GM12873 (cell line): ENCODE results near the gene ROGDI.

Experiments
- TF ChIP-seq, protein P1 (sequence below): IDR thresholded peaks from 2 replicates; pipeline ENCODE4 v1.5.1; 2012; ENCODE audit warnings: low read depth, mild to moderate bottlenecking, moderate library complexity, low read length, control low read depth; ENCODE audit not compliant: insufficient read depth; ENCODE audit errors: missing control alignments

Gene ROGDI

DNA sequence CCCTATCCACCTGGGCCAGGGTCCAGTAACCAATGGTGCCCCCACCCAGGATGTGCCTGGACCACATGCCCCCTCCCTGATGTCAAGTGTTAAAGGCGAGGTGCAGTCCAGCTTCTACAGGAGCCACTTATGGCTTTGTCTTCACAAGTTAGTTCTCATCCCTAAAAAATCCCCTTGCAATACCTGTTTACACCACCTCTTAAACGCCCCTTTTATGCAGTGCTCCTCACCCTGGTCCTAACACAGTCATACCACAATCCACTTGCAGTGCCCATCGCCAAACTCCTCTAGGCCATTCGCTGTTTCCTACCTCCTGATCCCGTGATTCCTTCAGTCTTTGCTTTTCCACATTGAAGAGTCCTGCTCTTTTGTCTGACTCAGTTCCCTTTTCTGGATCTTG, 37.5 kb upstream of the ROGDI start:
- TF ChIP-seq, protein P1, sequence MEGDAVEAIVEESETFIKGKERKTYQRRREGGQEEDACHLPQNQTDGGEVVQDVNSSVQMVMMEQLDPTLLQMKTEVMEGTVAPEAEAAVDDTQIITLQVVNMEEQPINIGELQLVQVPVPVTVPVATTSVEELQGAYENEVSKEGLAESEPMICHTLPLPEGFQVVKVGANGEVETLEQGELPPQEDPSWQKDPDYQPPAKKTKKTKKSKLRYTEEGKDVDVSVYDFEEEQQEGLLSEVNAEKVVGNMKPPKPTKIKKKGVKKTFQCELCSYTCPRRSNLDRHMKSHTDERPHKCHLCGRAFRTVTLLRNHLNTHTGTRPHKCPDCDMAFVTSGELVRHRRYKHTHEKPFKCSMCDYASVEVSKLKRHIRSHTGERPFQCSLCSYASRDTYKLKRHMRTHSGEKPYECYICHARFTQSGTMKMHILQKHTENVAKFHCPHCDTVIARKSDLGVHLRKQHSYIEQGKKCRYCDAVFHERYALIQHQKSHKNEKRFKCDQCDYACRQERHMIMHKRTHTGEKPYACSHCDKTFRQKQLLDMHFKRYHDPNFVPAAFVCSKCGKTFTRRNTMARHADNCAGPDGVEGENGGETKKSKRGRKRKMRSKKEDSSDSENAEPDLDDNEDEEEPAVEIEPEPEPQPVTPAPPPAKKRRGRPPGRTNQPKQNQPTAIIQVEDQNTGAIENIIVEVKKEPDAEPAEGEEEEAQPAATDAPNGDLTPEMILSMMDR = peak; percentile 10

DNA sequence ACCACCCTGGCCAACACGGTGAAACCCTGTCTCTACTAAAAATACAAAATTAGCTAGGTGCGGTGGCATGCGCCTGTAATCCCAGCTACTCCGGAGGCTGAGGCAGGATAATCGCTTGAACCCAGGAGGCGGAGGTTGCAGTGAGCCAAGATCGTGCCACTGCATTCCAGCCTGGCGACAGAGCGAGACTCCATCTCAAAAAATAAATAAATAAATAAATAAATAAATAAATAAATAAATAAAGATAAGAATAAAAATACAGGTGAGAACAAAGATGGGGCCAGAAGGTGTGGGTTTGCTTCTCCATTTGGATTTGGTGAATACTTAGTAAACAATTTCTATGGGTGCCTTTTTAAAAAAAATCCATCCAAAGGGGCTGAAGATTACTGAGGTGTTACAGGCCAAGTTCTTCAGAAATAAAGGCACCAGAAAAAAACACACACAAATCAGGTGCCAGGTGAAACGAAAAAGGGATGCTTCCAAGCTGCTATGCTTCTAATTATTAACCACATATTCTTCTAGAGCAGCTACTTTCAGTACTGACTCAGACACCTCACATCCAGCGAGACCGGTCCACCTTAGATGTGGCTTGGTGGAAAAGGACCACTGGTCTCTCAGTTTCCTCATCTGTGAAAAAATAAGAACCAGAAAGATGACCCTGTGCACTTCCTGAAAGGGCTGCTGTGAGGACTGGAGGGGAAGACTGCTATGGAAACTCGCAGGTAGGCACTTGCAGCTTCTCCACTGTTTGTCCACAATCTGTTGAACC, 35.5 kb upstream of the ROGDI start:
- TF ChIP-seq, protein P1 = no peak

DNA sequence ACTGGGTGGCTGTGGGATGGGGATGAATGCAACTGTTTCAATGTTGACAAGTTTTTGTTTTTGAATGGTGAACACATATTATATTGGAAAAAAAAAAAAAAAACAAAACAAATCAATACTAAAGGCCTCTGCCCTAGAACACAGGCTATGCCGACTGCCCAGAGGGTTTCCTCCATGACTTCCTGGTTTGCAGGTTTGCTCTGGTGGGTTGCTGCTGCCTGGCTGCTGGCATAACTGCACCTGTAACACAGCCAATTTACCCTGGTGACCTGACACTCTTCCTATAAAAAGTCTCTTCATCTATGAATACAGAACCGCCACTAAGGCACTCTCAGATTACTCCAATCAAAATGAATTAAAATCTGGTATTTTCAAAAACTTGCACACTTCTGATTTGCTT, 34.3 kb upstream of the ROGDI start:
- TF ChIP-seq, protein P1 = no peak

DNA sequence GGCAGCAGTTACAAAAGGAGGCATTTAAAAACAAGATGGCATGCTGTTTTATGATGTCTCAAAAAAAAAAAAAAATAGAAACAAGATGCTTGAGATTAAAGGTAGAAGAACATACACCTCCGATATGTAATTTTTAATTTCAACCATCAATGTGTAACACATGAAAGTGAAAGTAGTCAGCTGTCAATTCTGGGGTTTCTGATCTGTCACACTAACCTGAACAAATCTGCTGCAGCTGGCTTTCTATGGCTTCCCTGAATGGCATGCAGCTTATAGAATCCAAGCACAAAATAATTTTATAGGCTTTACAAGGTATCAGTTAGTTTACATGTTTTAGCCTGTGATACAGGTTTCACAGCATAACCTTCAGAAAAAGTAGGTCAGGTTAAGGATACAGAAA, 31.2 kb upstream of the ROGDI start:
- TF ChIP-seq, protein P1 = no peak

DNA sequence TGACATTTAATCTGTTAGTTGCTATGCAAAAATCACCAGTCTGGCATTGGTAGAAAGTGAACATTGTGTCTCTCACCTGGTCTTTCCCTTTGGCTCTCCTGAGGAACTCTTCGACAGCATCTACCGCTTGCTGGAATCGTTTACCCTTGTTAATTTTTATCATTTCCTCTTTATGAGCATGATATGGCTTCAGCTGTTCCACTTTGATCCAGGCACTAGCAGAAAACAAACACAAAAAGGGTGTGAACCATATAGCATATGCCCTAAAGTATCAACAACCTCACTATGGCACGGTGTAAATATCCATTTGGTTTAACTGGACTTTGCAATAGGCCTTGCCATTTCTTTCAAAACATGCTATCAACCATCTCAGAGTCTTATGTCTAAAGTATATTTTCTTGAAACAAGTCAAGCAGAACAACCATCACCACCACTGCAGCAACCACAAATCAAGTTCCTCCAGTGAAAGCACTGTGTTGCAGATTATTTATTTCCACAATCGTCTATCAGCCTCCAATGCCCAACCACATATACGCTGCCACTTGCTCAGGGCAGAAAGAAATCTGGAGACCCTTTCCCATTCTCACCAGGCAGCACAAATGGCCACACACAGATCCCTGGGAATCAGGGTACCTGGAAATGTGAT, 30.4 kb upstream of the ROGDI start:
- TF ChIP-seq, protein P1 = no peak

DNA sequence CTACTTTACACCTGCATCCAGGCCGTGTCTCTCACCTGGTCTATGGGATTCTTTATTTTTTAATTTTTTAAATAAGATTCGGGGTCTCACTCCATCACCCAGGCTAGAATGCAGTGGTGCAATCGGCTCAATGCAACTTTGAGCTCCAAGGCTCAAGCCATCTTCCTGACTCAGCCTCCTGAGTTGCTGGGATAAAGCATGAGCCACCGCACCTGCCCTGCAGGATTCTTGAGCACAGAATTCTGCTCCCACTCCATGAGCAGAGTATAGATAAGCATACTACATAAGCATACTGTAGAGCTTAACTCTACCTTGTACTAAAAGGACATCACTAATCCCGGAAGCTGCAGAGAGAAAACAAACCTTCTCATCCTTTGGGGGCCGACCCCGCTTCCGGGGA, 29.2 kb upstream of the ROGDI start:
- TF ChIP-seq, protein P1 = no peak

DNA sequence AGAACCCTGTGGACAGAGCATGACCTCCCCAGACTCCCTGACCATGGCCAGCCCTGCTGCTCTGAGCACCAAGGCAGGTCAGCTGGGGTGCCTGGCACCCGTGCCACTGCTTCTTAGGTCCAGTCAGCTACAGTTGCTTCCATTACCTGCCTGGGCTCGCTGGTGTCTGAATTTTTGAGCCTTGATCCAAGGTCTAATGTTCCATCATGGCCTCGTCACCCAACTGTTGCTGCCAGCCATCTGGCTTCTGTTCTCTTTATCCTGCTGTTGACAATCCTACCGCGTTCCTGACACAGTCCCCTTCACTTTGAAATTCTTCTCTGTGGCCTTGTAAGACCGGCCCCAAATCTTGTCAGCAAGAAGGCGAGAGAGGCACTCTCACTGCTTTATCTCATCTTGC, 28.0 kb upstream of the ROGDI start:
- TF ChIP-seq, protein P1 = no peak
